Measurements from ENCODE around the gene ACTR1B.
"Not testable (repeated sequence)": the region's sequence is repeated elsewhere in the genome, so short reads cannot be mapped to it uniquely, and the experiment has no call there.

DNA sequence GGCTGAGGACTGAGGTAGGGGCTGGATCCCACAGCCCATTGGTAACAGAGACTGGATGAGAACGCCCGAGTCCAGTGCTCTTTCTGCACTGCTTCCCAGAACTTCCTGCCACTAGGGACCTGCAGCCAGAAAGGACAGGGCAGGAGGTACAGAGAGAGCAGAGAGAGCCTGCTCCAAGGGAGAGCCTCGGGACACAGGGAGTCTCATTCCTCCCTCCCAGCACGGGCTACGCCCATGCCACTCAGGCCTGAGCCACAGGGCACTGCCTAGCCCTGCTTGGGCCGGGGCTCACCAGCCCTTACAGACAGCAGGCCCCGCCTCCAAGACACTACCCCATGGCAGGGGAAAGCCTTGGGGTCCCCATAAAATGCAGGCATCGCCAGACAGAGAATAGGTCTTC lies 48.1 kb downstream of the ACTR1B start:
- TF ChIP-seq POLR2A (IDR thresholded peaks at IDR 0.05; ENCODE audit: low read depth, low read length); POLR2AphosphoS5 (IDR thresholded peaks at IDR 0.05; ENCODE audit: low read depth, low read length); TAF1 (IDR thresholded peaks at IDR 0.05; ENCODE audit: low read depth, low read length); SPI1 (IDR thresholded peaks at IDR 0.05; ENCODE audit: low read depth, low read length); PAX5 (IDR thresholded peaks at IDR 0.05; ENCODE audit: insufficient read depth, low read length, severe bottlenecking): not testable (repeated sequence)

All from GM12891 (cell line).